HG03460 (cell line): Measurements from ENCODE around the gene MMP27.
"Not testable (repeated sequence)": the region's sequence is repeated elsewhere in the genome, so short reads cannot be mapped to it uniquely, and the experiment has no call there.

Experiments used
- ATAC-seq: cut with Tn5 transposase; IDR thresholded peaks from one replicate; pipeline ENCODE4 v1.9.1; 2021; ENCODE audit not compliant: unreplicated experiment

The MMP27 gene

DNA sequence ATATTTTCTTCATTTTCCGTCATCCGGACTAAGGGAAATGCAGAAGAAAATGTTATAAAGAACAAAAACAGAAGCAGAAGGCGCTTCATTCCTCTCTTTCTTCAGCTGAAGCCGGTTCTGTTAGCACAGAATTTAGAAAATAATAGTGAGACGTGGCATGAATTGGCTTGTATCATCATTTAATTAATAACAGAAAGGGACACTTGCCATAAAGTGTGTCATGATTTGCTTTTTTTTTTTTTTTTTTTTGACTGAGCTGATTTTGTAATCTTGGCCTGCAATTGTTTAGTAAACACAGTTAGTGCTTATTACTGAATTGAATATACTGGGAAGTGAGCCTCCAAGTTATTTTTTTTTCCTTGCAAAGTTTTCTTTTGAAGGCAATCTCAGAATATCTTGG is at the start of gene MMP27:
MMP27 (minus strand) TSS at position 144 of the 400 bp plus-strand sequence; CDS start at position 89, 55 bp downstream.
- ATAC-seq = no peak

GRCh38 chr11:102753267-102753666 is 47.7 kb upstream of the MMP27 start:
- ATAC-seq = no peak

- no peak for ATAC-seq
Measured at GRCh38 chr11:102751673-102752072, 46.1 kb upstream of the MMP27 start.

DNA sequence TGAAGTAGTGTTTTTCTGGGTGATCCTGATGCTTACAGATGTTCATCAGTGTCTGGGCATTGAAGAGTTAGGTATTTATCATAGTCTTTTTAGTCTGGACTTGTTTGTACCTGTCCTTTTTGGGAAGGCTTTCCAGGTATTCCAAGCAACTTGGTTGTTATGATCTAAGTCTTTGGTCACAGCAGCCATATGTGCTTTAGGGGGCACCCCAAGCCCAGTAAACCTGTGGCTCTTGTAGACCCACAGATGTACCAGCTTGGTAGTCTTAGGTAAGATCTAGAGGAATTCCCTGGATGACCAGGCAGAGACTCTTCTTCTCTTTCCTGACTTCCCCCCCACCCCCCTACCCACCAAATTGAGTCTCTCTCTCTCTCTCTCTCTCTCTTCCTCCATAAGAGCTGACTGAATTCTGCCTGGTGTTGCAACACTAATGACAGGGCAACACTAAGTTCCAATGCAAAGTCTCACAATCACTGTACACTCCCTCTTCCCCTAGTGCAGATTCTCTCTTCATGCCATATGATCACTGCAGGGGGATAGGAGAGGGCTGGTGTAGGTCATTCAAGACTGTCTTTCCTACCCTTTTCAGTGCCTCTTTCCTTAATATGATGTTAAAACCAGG is 43.6 kb upstream of the MMP27 start:
- no peak for ATAC-seq

DNA sequence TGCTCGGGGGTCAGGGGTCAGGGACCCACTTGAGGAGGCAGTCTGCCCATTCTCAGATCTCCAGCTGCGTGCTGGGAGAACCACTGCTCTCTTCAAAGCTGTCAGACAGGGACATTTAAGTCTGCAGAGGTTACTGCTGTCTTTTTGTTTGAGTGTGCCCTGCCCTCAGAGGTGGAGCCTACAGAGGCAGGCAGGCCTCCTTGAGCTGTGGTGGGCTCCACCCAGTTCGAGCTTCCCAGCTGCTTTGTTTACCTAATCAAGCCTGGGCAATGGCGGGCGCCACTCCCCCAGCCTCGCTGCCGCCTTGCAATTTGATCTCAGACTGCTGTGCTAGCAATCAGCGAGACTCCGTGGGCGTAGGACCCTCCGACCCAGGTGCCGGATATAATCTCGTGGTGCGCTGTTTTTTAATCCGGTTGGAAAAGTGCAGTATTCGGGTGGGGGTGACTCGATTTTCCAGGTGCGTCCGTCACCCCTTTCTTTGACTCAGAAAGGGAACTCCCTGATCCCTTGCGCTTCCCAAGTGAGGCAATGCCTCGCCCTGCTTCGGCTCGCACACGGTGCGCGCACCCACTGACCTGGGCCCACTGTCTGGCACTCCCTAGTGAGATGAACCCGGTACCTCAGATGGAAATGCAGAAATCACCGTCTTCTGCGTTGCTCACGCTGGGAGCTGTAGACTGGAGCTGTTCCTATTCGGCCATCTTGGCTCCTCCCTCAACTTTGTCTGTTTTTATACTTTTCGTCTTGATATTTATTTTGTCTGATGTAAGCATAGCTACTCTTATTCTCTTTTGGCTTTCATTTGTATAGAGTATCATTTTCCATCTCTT is 41.4 kb upstream of the MMP27 start:
- ATAC-seq = not testable (repeated sequence)

GRCh38 chr11:102734650-102735049 is 29.1 kb upstream of the MMP27 start:
- no peak for ATAC-seq

DNA sequence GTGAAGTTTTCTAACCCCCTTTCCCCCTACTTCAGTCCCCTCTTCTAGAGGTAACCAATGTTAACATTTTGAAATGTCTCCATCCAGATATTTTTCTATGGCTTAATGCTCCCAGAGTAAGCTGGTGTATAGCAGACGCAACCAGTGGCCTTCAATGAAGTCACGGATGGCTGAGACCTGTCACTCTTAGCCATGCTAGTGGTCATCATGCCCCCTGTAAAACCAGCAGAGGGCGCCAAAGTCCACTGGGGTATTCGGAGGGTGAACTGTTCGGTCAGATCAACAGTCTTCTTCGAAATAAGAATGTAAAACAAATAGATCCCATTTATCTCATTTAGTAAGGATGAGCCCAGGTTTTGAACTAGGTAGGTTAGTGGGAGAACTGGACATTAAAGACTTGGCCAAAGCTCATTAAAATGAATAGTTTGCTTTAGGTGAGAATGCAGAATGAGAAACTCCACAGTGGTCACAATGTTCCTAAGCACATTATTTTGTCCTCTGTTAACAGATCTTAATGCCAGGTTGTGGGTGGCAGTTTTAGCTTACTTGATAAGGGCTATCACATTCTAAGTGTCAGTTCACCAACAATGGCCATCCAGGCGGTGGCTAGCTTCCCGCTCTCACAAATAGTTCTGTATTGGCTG is 27.8 kb upstream of the MMP27 start:
- peak; percentile 82 for ATAC-seq

DNA sequence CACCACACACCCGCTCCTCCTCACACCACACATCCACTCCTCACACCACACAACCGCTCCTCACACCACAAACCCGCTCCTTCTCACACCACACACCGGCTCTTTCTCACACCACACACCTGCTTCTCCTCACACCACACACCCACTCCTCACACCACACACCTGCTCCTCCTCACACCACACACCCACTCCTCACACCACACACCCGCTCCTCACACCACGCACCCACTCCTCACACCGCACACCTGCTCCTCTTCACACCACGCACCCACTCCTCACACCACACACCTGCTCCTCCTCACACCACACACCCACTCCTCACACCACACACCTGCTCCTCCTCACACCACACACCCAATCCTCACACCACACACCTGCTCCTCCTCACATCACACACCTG is 25.4 kb upstream of the MMP27 start:
- not testable (repeated sequence) for ATAC-seq

- no peak for ATAC-seq
Measured at GRCh38 chr11:102729849-102730815, 24.6 kb upstream of the MMP27 start.

DNA sequence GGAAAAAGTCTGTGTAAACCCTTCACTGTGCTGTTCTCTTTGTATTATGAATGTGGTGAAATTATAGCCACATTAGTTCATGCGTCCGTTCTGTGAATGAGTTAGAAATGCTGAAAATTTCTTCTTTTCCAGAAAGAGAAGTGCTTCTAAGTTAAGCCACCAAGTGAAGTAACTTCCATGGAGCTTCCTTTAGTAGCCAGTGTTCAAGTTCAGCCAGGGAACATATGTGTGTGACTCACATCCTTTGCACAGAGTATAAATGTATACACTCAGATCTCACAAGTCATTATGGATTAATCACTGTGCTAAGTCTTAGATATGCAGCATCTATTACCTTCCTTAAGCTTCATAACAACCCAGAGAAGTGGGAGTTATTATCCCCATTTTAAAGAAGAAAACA is 22.3 kb upstream of the MMP27 start:
- ATAC-seq = no peak

DNA sequence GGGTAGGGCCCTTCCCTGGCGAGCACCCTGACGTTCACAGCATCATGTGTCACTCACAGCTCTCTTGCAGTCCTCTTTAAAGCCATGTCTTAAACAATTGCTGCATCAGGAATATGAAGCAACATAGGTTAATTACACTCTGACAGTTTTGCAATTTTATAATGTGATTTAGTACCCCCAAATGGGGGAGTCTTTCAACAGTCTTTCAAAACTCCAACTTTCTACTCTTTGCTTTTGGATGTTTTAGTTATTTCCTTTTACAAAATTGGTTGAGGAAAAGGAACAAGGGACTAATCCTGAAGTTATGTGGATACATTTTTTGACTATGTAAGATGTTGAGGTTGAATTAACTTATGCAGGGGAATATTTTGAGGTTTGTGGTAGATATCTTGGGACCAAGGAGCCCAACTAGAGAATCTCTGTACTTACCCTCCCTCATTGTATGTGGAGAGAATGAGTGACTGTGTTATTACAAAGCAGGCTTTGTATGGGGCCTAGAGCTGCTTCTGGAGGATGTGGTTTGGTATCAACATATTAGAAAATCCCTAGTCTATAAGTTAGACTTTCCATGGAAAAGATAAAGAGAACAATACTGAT is 19.4 kb upstream of the MMP27 start, which contains the start of gene MMP8:
MMP8 (minus strand) TSS at position 51 of the 597 bp plus-strand sequence. CDS start 99 bp downstream, outside the sequence.
- no peak for ATAC-seq

DNA sequence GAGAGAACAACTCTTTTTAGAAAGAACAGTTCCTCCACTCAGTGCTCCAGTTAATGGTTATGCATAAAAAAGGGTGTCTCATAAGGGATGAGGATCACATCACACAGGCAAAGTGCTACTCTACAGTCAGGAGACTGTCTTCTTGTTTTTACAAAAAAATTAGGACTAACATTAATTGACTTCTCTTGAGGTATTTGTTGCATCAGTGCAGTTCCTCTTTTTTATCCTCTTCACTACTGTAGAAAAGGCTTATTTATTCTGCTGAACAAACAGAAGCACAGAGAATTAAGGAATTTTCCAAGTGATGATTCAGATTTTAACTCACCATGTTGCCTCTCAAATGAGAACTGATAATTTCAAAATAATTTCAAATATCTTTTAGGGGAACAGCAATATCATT is 17.3 kb upstream of the MMP27 start:
- no peak for ATAC-seq

DNA sequence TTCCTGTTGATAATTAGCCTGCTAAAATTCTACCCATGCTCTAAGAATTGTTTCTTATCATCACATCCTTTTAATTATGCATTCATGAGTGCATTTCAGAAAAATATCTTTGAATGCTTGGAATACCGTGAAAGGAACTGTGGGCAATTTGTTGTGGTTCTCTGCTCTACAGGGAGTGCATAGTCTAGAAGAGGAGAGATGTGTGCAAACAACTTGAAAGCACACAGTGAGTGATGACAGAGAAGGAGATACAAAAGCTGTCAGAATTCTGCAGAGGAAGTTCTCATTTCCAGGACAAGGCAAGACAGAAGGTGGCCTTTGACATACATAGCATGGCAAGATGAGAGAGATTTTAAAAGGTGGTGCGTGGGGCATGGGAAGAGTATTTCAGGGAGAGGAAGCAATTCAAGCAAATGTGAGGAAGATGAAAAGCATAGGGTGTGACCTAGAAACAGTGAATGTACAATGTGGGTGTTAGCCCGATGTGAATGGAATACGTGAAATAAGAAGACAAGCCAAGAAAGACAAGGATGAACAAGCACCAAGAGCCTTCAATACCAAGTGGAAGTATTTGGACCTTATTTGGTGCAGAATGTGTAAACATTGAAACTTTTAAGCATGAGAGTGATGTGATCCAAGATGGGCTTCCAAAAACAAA is 14.2 kb upstream of the MMP27 start:
- no peak for ATAC-seq

- ATAC-seq = no peak
Measured at GRCh38 chr11:102717280-102717679, 11.7 kb upstream of the MMP27 start.

GRCh38 chr11:102716527-102716926 is 11.0 kb upstream of the MMP27 start:
- ATAC-seq = peak; percentile 73

DNA sequence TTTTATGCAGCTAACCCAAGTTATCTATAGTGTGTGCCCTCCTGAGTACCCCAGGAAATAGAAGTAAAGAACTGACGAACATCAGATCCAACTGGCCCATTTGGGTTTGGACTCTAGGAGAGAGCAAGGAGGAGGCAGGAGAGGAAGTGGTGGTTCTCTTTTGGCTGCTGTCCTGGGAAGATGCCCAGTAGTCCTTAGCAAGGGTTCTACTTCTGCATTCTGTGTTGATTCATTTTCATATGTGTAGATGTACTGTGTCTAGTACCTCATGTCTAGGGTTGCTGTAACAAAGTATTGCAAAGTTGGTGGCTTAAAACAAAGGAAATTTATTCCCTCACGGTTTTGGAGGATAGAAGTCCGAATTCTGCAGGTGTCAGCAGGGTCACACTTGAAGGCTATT is 6.6 kb upstream of the MMP27 start:
- no peak for ATAC-seq

- no peak for ATAC-seq
Measured at GRCh38 chr11:102709201-102709945, 3.8 kb upstream of the MMP27 start.

DNA sequence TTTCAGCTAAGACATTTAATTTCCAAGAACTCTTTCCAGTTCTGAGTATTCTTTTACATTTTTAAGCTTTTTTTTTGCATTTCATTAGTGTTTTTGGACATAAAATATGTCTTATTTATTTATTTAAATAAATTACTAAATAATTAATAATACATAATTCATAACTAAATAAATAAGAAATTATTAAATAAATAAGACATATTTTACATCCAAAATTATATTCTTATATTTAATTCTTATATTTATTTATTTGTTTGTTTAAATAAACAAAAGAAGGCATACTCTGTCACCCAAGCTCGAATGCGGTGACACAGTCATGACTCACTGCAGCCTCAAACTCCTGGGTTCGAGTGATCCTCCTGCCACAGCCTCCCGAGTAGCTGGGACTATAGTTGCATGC is 3.1 kb upstream of the MMP27 start:
- no peak for ATAC-seq

DNA sequence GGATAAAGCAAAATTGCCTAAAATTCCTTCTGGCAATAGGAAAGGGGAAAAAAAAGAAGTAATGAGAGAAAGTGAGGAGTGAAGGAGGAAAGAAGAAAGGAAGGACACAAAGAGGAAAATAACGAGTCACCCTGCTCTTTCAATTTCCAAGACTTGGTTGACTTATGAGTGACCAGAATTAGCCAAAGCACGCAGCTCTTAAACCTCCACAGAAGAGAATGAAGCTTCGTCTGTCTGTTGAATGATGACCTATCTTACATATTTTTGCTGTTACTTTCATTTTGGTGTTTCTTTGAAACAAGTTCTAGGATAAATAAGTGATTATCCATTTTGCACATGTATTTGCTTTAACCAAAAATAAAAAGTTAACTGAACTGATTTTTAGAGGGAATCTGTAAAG is 728 bp downstream of the MMP27 start:
- no peak for ATAC-seq
